HUES64 (cell line): ENCODE measurements around the gene DYRK1B.

Experiments
- H3K27ac ChIP-seq: 2 replicates; pipeline ENCODE4 v1.7.0; 2013; ENCODE audit warnings: low read depth, low read length, inconsistent platforms
- H3K27me3 ChIP-seq: 2 replicates; pipeline ENCODE4 v1.6.1; 2013; ENCODE audit warnings: mild to moderate bottlenecking, low read length; ENCODE audit not compliant: insufficient read depth
- H3K36me3 ChIP-seq: 2 replicates; pipeline ENCODE4 v1.6.1; 2013; ENCODE audit warnings: mild to moderate bottlenecking, low read length; ENCODE audit not compliant: insufficient read depth
- H3K4me1 ChIP-seq: 2 replicates; pipeline ENCODE4 v1.6.1; 2013; ENCODE audit warnings: mild to moderate bottlenecking, low read length, moderate library complexity; ENCODE audit not compliant: insufficient read depth
- H3K4me3 ChIP-seq: 2 replicates; pipeline ENCODE4 v1.5.1; 2013; ENCODE audit warnings: mild to moderate bottlenecking, low read length, moderate library complexity
- H3K9ac ChIP-seq: 2 replicates; pipeline ENCODE4 v1.6.1; 2013; ENCODE audit warnings: mild to moderate bottlenecking, low read depth, low read length
- H3K9me3 ChIP-seq: 2 replicates; pipeline ENCODE4 v1.6.1; 2013; ENCODE audit warnings: low read depth, low read length; ENCODE audit not compliant: insufficient read depth
- WGBS: fragments of 150-250, 120-280 bp; methylation state at CpG from one replicate; pipeline ENCODE4 v1.1.7; 2013; ENCODE audit warnings: missing lambda C conversion rate; 5-methylcytosine and 5-hydroxymethylcytosine counted together

Gene DYRK1B

DNA sequence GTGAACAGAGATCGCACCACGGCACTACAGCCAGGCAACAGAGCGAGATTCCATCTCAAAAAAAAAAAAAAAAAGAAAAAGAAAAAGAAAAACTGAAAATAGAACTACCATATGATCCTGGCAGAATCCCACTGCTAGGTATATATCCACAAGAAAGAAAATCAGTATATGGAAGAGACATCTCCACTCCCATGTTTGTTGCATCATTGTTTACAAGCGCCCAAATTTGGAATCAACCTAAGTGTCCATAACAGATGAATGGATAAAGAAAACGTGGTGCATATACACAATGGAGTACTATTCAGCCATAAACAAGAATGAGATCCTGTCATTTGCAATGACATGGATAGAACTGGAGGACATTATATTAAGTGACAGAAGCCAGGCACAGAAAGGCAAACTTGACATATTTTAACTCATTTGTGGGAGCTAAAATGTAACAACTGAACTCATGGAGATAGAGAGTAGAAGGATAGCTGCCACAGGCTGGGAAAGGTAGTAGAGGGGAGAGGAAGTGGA lies 26.1 kb downstream of the DYRK1B start:
- Histone ChIP-seq H3K9me3 (0 out of 2 replicates have a peak, but pooled peaks cover 3% of the 10 kb centered on the region), H3K4me1 (peaks cover 7% of the 10 kb centered on the region; the same call in 1 of the 2 replicates), H3K27me3 (no peaks in the 10 kb centered on the region), H3K27ac (no peak overlapping the region), H3K36me3 (no peaks in the 10 kb centered on the region), H3K4me3 (no peak overlapping the region), H3K9ac (no peak overlapping the region)
- WGBS, result 82% methylated on average over 2 of the region's 5 CpGs

DNA sequence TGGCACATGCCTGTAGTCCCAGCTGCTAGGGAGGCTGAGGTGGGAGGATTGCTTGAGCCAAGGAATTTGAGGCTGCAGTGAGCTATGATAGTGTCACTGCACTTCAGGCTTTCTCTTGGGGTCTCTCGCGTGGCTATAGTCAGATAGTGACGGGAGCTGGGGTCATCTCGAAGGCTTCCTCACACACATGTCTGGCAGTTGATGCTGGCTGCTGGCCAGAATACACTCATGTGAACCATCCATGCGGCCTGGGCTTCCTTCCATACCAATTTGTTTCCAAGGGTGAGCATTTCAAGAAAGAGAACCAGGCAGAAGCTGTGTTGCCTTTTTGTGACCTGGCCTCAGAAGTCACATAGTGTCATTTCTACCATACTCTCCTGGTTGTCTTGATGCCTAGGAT lies 28.9 kb downstream of the DYRK1B start:
- whole genome bisulfite sequencing, result 92% methylated on average over 5 of the region's 5 CpGs
- no peaks in the 10 kb centered on the region for H3K36me3 ChIP-seq
- H3K27ac ChIP-seq, result no peak overlapping the region

DNA sequence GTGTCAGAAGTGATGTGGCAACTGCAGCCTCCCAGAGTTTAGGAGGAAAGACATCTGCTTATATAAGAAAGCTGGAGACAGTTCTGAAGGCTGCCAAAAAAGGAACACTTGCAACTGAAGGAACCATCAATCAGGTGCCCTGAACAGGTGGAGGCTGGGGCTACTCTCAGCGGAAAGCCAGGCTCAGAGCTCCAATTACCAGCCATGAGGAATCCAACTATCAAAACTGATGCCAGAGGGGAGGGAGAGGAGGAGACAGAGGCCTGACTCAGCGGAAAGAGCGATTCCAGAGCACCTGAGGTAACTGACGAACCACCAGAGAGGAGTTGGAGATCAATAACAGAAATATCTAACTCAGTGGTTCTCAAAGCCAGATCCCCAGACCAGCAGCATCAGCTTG lies 31.0 kb downstream of the DYRK1B start:
- H3K27me3 ChIP-seq, result no peaks in the 10 kb centered on the region
- H3K4me1 ChIP-seq, result peaks cover 7% of the 10 kb centered on the region; the same call in 1 of the 2 replicates
- H3K9ac ChIP-seq, result no peak overlapping the region
- H3K9me3 ChIP-seq, result no peaks in the 10 kb centered on the region
- no peaks in the 10 kb centered on the region for H3K36me3 ChIP-seq
- 63% methylated on average over 4 of the region's 4 CpGs for WGBS
- H3K27ac ChIP-seq, result no peak overlapping the region
- H3K4me3 ChIP-seq, result no peak overlapping the region

More for the DNA sequence above, 28.9 kb downstream of the DYRK1B start:
- Histone ChIP-seq H3K9me3 (0 out of 2 replicates have a peak, but pooled peaks cover 3% of the 10 kb centered on the region), H3K4me3 (no peak overlapping the region), H3K9ac (no peak overlapping the region), H3K4me1 (peaks cover 7% of the 10 kb centered on the region; the same call in 1 of the 2 replicates), H3K27me3 (no peaks in the 10 kb centered on the region)

GRCh38 chr19:39797083-39797482 lies 36.9 kb downstream of the DYRK1B start:
- no peak overlapping the region for H3K27ac ChIP-seq
- no peak overlapping the region for H3K9ac ChIP-seq
- H3K9me3 ChIP-seq, result no peaks in the 10 kb centered on the region
- no peak overlapping the region for H3K4me3 ChIP-seq
- no CpG with 5 or more reads among the region's 2 CpGs for WGBS
- peaks cover 26% of the 10 kb centered on the region for H3K4me1 ChIP-seq
- no peaks in the 10 kb centered on the region for H3K36me3 ChIP-seq
- H3K27me3 ChIP-seq, result no peaks in the 10 kb centered on the region

DNA sequence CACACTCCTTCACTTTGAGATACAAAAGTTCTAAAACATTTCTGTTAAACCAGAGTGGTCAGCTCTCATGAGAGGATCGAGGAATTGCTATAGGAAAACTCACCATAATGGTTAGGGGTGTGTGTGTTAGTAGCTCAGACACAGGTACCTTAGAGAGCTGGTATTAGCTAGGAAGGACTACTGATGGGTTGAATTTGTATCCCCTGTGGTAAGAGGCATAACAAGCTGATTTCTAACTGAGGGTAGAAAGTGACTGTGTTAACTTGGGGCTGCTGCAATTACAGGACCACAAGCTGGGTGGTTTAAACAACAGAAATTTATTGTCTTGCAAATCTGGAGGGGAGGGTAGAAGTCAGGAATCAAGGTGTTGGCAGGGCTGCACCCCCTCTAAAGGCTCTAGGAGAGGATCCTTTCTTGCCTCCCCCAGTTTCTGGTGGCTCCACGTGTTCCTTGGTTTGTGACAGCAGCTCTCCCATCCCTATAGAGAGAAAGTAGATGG lies 37.9 kb downstream of the DYRK1B start:
- 66% methylated on average over 1 of the region's 2 CpGs for WGBS
- Histone ChIP-seq H3K27me3 (no peaks in the 10 kb centered on the region), H3K4me1 (peaks cover 26% of the 10 kb centered on the region), H3K9me3 (no peaks in the 10 kb centered on the region), H3K36me3 (no peaks in the 10 kb centered on the region), H3K27ac (peak overlapping the region; percentile 16; the same call in 1 of the 2 replicates), H3K4me3 (no peak overlapping the region), H3K9ac (no peak overlapping the region)

DNA sequence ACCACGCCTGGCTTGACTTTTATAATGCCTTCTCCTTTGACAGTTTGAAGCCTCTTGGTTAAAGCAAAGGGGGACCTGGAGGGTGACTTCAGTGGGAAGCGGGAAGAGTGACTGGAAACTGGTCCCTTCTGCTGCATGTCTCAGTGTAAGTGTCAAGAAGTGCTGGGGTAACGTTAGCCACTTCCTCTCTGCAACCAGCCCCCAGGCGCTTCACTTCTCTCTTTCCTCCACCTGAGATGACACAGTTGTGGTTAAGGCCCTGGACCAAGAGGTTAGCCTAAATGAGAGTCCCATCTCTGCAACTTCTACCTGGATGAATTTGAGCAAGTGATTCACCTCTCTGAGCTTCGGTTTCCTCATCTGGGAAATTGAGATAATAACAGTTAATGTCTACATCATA lies 39.0 kb downstream of the DYRK1B start:
- peaks cover 26% of the 10 kb centered on the region for H3K4me1 ChIP-seq
- no peaks in the 10 kb centered on the region for H3K36me3 ChIP-seq
- 88% methylated on average over 4 of the region's 5 CpGs for WGBS
- H3K27me3 ChIP-seq, result no peaks in the 10 kb centered on the region
- no peak overlapping the region for H3K4me3 ChIP-seq
- no peaks in the 10 kb centered on the region for H3K9me3 ChIP-seq
- no peak overlapping the region for H3K9ac ChIP-seq
- H3K27ac ChIP-seq, result no peak overlapping the region

GRCh38 chr19:39792999-39793546 lies 40.9 kb downstream of the DYRK1B start:
- H3K4me1 ChIP-seq, result peaks cover 26% of the 10 kb centered on the region
- no peaks in the 10 kb centered on the region for H3K36me3 ChIP-seq
- no peaks in the 10 kb centered on the region for H3K27me3 ChIP-seq
- WGBS, result 1% methylated on average over 16 of the region's 17 CpGs
- H3K9ac ChIP-seq, result peak overlapping the region; percentile 42; the same call in 1 of the 2 replicates
- H3K9me3 ChIP-seq, result no peaks in the 10 kb centered on the region
- H3K4me3 ChIP-seq, result peak overlapping the region; percentile 81
- no peak overlapping the region for H3K27ac ChIP-seq

GRCh38 chr19:39788244-39788643 lies 45.7 kb downstream of the DYRK1B start:
- H3K9ac ChIP-seq, result no peak overlapping the region

GRCh38 chr19:39780894-39781293 lies 53.1 kb downstream of the DYRK1B start:
- H3K4me1 ChIP-seq, result no peaks in the 10 kb centered on the region

More at GRCh38 chr19:39788244-39788643, 45.7 kb downstream of the DYRK1B start:
- Histone ChIP-seq H3K27ac (no peak overlapping the region), H3K9me3 (no peaks in the 10 kb centered on the region), H3K4me3 (no peak overlapping the region), H3K36me3 (no peaks in the 10 kb centered on the region), H3K4me1 (peaks cover 4% of the 10 kb centered on the region; the same call in 1 of the 2 replicates), H3K27me3 (no peaks in the 10 kb centered on the region)

DNA sequence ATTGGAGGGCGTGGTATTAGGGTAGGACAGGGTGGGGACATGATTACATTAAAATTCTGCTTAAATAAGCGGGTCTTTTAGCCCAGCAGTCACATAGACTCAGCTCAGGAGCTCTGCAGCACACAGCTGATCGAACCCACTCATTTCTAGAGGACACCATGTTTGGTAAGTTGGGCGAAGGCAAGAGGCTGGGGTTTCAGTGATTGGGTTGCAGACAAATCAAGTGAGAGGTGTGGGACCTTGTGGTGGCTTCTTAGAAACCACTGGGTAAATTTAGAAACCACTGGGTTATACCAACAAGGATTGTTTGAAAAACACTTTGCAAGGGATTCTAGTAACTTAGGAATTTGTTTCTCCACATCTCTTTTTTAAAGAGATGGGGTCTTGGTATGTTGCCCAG lies 55.2 kb downstream of the DYRK1B start, which contains the start of gene LEUTX:
Gene LEUTX (plus strand): TSS at position 92 of the 400 bp plus-strand sequence. CDS start 67 bp downstream, at position 159.
- no peaks in the 10 kb centered on the region for H3K27me3 ChIP-seq

More at GRCh38 chr19:39780894-39781293, 53.1 kb downstream of the DYRK1B start:
- H3K27ac ChIP-seq, result no peak overlapping the region
- H3K27me3 ChIP-seq, result no peaks in the 10 kb centered on the region
- no peaks in the 10 kb centered on the region for H3K9me3 ChIP-seq
- H3K9ac ChIP-seq, result no peak overlapping the region
- WGBS, result 88% methylated on average over 3 of the region's 3 CpGs
- H3K36me3 ChIP-seq, result no peaks in the 10 kb centered on the region
- H3K4me3 ChIP-seq, result no peak overlapping the region

More for the DNA sequence above, 55.2 kb downstream of the DYRK1B start, which contains the start of gene LEUTX:
- H3K9me3 ChIP-seq, result no peaks in the 10 kb centered on the region
- no peaks in the 10 kb centered on the region for H3K36me3 ChIP-seq
- H3K4me3 ChIP-seq, result no peak within 1 kb of the TSS
- no peaks in the 10 kb centered on the region for H3K4me1 ChIP-seq
- H3K9ac ChIP-seq, result no peak within 1 kb of the TSS
- WGBS, result 79% methylated on average over 4 of the region's 4 CpGs
- H3K27ac ChIP-seq, result no peak within 1 kb of the TSS
